Right lung (tissue), 5 donors: ENCODE measurements around the gene NECTIN1. TPM values are rescaled to one million over a fixed set of nuclear protein-coding genes. Genes with fewer than 3 reads are reported as not detected.

Experiments
- DNase-seq, 2 donors: peaks; one replicate each; pipeline ENCODE4 v3.0.0-alpha.2; 2013
- polyA plus RNA-seq, 5 donors: library from polyadenylated mRNA; unstranded; fragments of 120-200 nt; gene quantifications; one replicate each; pipeline versions ENCODE4 v1.2.1 to v1.2.3, GENCODE V29; 2013; ENCODE audit warnings: inconsistent platforms in 1 of 5, low replicate concordance in 1 of 5; ENCODE audit not compliant: insufficient read length in 5 of 5, insufficient read depth in 1 of 5

NECTIN1 gene
- polyA plus RNA-seq, 5 donors, result 13.5 to 22.0 (median 16.6) TPM

- DNase-seq, result no peak
Measured at GRCh38 chr11:119592642-119593041, 136.4 kb downstream of the NECTIN1 start.

DNA sequence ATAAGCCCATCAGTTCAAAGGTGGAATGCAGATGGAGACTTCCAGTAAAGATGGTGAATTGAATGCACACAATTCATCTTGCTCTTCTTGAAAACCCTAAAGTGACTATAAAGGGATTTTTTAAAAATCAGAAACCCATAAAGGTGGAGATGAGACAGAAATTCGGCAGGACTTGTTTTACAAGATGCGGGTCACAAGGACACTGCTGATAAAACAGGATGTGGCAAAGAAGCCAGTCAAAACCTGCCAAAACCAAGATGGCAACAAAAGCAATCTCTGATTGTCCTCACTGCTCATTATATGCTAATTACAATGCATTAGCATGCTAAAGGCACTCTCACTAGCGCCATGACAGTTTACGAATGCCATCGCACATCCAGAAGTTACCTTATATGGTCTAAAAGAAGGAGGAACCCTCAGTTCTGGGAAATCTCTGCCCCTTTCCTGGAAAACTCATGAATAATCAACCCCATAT is 137.1 kb downstream of the NECTIN1 start:
- no peak for DNase-seq

GRCh38 chr11:119590651-119591351 is 138.2 kb downstream of the NECTIN1 start:
- DNase-seq, result no peak

DNA sequence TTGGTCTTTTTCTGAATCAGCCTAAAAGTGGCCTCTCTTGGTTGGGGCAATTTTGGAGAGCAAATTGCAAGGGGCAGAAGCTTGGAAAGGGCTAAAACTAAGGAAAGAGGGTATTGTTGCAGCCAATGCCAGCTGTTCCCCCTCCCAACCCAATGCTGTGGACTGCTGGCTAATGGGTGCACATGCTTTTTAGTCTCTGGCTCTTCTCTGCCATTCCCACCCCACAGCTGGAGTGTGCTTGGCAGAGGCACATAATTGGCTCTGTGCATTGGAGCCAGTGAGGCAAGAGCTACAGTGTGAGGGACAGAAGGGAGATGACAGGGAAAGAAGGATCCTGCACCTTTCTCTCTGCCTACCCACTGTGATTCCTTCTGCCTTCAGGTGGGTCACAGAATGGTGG is 140.0 kb downstream of the NECTIN1 start:
- DNase-seq, result no peak
